ENCODE measurements around the gene OAF. TPM values are rescaled to one million over a fixed set of nuclear protein-coding genes. Genes with fewer than 3 reads are reported as not detected.
"Not testable (repeated sequence)": the region's sequence is repeated elsewhere in the genome, so short reads cannot be mapped to it uniquely, and the experiment has no call there.

The OAF gene
- total RNA-seq, 1 donor from 2014 or later, result 9.0 TPM

DNA sequence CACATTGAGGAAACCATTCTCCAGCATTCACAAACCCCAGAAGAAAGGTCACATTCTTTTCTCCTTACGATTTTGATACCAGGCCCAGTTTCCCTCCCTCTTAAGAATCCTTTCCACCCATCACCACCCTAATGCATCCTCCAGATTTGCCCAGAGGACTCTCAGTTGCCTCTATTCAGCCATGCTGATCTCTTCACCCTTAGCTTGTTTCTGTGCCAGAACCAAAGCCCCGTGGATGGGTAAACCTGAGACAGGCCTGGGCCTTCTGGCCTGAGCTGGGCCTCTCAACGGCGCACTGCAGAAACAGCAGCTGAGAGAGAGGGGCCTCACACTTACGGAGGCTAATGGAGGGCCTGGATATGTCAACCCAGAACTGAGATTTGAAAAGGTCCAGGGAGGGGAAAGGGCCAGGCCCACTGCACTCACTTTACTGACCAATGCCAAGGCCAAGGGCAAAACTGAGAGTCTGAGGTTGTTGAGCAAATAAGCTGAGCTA, 32.2 kb upstream of the OAF start:
- no peak overlapping the region for H3K4me3 ChIP-seq (ENCODE audit: low read depth, low read length)
- FAIRE-seq, result no peak
- no peaks in the 10 kb centered on the region for H3K36me3 ChIP-seq (ENCODE audit: control insufficient read depth, insufficient read depth, low read length)
- H3K27me3 ChIP-seq (ENCODE audit: control insufficient read depth, insufficient read depth, low read length), result peaks cover 2% of the 10 kb centered on the region
- TF ChIP-seq, protein P1, sequence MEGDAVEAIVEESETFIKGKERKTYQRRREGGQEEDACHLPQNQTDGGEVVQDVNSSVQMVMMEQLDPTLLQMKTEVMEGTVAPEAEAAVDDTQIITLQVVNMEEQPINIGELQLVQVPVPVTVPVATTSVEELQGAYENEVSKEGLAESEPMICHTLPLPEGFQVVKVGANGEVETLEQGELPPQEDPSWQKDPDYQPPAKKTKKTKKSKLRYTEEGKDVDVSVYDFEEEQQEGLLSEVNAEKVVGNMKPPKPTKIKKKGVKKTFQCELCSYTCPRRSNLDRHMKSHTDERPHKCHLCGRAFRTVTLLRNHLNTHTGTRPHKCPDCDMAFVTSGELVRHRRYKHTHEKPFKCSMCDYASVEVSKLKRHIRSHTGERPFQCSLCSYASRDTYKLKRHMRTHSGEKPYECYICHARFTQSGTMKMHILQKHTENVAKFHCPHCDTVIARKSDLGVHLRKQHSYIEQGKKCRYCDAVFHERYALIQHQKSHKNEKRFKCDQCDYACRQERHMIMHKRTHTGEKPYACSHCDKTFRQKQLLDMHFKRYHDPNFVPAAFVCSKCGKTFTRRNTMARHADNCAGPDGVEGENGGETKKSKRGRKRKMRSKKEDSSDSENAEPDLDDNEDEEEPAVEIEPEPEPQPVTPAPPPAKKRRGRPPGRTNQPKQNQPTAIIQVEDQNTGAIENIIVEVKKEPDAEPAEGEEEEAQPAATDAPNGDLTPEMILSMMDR (IDR thresholded peaks at IDR 0.05; ENCODE audit: insufficient read depth, low read length, severe bottlenecking), result no peak
- no peak for DNase-seq (ENCODE audit: low read depth)

DNA sequence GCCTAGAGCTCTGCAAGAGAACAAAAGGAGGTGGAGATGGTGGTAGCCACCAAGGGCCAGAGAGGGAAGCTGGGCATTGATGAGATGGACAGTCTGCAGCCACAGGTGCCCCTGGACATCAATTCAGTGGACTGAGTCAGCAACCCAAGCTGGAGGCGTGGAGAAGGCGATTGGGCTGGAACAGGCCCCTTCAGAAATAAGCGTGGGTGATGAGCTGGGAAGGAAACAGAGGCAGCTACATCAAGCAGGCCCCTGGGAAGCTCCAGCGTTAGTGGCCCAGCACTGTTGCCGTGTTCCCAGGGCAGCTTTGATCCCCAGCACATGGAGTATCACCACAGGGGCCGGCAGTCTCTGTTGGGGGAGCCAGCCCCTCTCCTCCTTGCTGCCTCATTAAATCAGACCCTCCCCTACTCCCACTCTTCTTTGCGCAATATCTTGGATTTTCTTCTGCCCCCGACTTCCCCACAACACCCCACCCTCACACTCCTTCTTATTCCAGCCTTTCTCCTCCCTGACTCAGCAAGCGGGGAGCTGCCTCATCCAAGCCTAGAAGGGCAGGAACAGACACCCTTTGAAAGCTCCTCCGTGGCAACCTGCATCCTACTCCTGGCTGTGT, 31.7 kb upstream of the OAF start:
- Histone ChIP-seq H3K4me3 (ENCODE audit: low read depth, low read length) (no peak overlapping the region), H3K36me3 (ENCODE audit: control insufficient read depth, insufficient read depth, low read length) (no peaks in the 10 kb centered on the region), H3K27me3 (ENCODE audit: control insufficient read depth, insufficient read depth, low read length) (peaks cover 2% of the 10 kb centered on the region)
- DNase-seq (ENCODE audit: low read depth) (no peak), FAIRE-seq (peak; percentile 43)
- TF ChIP-seq, protein P1 (IDR thresholded peaks at IDR 0.05; ENCODE audit: insufficient read depth, low read length, severe bottlenecking), result no peak

DNA sequence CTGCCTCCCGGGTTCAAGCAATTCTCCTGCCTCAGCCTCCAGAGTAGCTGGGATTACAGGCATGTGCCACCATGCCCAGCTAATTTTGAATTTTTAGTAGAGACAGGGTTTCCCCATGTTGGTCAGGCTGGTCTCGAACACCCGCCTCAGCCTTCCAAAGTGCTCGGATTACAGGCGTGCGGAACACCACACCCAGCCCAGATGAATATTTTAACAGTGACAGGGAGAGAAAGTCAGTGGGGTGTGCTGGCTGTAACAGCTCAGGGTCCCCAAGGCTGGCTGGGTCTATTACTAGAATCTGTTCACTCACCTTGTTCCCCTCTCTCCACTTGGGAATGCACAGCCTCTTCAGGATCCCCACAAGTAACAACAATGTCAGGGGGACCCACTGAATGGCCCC, 30.8 kb upstream of the OAF start:
- FAIRE-seq; H3K36me3 ChIP-seq (ENCODE audit: control insufficient read depth, insufficient read depth, low read length); H3K4me3 ChIP-seq (ENCODE audit: low read depth, low read length); H3K27me3 ChIP-seq (ENCODE audit: control insufficient read depth, insufficient read depth, low read length); DNase-seq (ENCODE audit: low read depth): not testable (repeated sequence)

DNA sequence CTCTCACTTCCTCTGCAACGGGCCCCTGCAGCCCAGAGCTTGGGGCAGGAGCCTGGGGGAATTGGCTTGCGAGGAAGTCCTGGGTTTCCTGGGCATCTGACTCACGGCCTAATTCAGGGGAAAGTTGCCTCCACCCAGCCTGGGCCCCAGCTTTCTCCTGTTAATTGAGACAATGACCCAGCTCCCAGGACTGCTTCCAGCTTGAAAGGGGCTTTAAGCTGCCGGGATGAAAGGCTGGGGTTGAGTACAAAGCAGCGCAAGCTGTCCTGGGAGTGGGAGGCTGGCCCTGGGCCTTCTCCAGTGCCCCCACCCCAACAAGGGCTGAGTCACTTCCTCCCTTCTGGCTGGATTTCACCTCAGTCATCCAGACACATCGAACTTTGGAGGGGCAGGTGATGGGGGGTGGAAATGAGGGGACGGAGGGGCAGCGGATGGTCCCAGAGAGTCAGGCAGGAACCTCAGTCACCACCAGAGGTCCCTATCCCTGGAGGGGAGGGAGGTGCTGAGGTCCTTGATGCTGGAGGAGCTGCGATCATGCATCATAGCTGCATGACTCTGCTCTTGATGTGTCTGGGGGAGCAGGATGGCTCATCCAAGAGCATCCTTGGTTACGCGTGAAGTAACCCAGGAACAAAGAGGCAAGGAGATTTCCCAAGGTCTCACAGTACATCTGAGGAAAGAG, 30.1 kb upstream of the OAF start:
- H3K27me3 ChIP-seq (ENCODE audit: control insufficient read depth, insufficient read depth, low read length), result no peaks in the 10 kb centered on the region
- TF ChIP-seq, protein P1 (IDR thresholded peaks at IDR 0.05; ENCODE audit: insufficient read depth, low read length, severe bottlenecking), result peak; percentile 19
- no peak for FAIRE-seq

DNA sequence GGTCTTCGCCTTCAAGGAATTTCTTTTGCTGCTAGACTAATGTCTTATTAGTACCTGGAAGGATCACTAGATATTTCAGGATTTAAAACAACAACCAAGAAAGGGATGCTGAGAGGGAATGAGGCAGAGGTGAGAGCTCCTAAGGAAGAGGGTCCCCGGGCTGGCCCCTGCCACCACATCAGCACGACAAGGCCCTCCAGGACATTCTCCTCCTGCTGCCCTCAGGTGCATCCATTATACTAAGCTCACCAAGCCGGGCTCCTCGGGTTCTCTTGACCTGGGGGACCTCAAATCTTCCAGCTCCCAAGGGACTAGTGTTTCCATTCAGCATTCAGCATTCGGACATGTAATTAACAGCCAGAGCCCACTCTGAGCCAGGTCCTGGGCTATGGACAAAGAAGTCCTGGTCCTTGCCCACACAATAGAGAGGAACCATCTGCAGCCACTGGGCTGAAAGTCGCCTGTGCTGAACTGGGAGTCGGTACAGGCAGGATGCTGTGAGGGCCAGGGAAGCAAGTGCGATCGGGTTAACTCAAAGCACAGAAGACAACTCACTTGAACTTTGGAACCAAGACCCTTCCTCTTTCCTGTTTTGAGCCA, 29.4 kb upstream of the OAF start:
- no peak for FAIRE-seq
- Histone ChIP-seq H3K36me3 (ENCODE audit: control insufficient read depth, insufficient read depth, low read length) (no peaks in the 10 kb centered on the region), H3K27me3 (ENCODE audit: control insufficient read depth, insufficient read depth, low read length) (no peaks in the 10 kb centered on the region), H3K4me3 (ENCODE audit: low read depth, low read length) (no peak overlapping the region)
- no peak for DNase-seq (ENCODE audit: low read depth)
- TF ChIP-seq, protein P1 (IDR thresholded peaks at IDR 0.05; ENCODE audit: insufficient read depth, low read length, severe bottlenecking), result no peak

More for the DNA sequence above, 30.1 kb upstream of the OAF start:
- DNase-seq (ENCODE audit: low read depth), result peak; percentile 86
- H3K36me3 ChIP-seq (ENCODE audit: control insufficient read depth, insufficient read depth, low read length), result no peaks in the 10 kb centered on the region
- H3K4me3 ChIP-seq (ENCODE audit: low read depth, low read length), result no peak overlapping the region

DNA sequence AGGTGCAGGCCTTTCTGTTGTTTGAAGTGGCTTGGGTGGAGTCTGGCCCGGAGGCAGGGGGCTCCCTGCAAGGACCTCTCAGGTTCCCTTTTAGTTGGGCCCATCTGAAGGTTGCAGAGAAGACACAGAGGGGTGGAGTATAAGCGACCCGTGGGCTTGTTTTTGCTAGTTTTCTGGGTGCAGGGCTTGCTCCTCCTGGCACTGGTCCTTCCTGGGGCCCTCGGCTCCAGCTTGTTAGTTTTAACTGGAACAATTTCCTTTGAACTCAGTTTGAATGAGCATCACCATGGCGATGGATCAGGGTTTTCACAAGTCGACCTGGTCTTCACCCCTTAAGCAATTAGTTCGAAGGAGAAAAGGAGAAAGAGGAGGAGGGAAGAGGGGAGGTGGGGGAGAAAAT, 28.5 kb upstream of the OAF start:
- no peak for FAIRE-seq
- no peak overlapping the region for H3K4me3 ChIP-seq (ENCODE audit: low read depth, low read length)
- DNase-seq (ENCODE audit: low read depth), result no peak
- TF ChIP-seq, protein P1 (IDR thresholded peaks at IDR 0.05; ENCODE audit: insufficient read depth, low read length, severe bottlenecking), result no peak
- no peaks in the 10 kb centered on the region for H3K27me3 ChIP-seq (ENCODE audit: control insufficient read depth, insufficient read depth, low read length)
- no peaks in the 10 kb centered on the region for H3K36me3 ChIP-seq (ENCODE audit: control insufficient read depth, insufficient read depth, low read length)
